Progenitor cell of endocrine pancreas (in vitro differentiated cells): Measurements from ENCODE around the gene FADS3. TPM values are rescaled to one million over a fixed set of nuclear protein-coding genes. Genes with fewer than 3 reads are reported as not detected.

Experiments
- DNase-seq: peaks from one replicate; pipeline ENCODE4 v3.0.0; 2021; ENCODE audit warnings: low spot score; ENCODE audit not compliant: unreplicated experiment
- H3K27ac Mint-ChIP-seq: 2 replicates; pipeline ENCODE4 v1.8.0; 2021; ENCODE audit warnings: mild to moderate bottlenecking, moderate library complexity, mixed read lengths
- H3K27me3 Mint-ChIP-seq: 2 replicates; pipeline ENCODE4 v1.8.0; 2021; ENCODE audit warnings: mixed read lengths
- H3K36me3 Mint-ChIP-seq: 2 replicates; pipeline ENCODE4 v1.8.0; 2022; ENCODE audit warnings: mixed read lengths; ENCODE audit not compliant: insufficient read depth
- H3K4me1 Mint-ChIP-seq: 2 replicates; pipeline ENCODE4 v1.8.0; 2021; ENCODE audit warnings: low read depth, mixed read lengths
- H3K4me3 Mint-ChIP-seq: 2 replicates; pipeline ENCODE4 v1.8.0; 2021; ENCODE audit warnings: low read depth, mild to moderate bottlenecking, moderate library complexity, mixed read lengths
- H3K9me3 Mint-ChIP-seq: 2 replicates; pipeline ENCODE4 v1.8.0; 2021; ENCODE audit warnings: low read depth, mixed read lengths
- total RNA-seq: library from RNA; stranded (reverse); gene quantifications from 2 replicates; pipeline ENCODE4 v1.2.1, GENCODE V29; 2021
- TF ChIP-seq, protein P1 (sequence below): fragments of 200-600 bp; sonication (generic); IDR thresholded peaks from one replicate; pipeline ENCODE4 v1.5.0; 2021; ENCODE audit warnings: antibody characterized with exemption, mild to moderate bottlenecking; ENCODE audit not compliant: unreplicated experiment

FADS3 gene
- total RNA-seq, 1 donor from 2014 or later = 21.2 TPM

DNA sequence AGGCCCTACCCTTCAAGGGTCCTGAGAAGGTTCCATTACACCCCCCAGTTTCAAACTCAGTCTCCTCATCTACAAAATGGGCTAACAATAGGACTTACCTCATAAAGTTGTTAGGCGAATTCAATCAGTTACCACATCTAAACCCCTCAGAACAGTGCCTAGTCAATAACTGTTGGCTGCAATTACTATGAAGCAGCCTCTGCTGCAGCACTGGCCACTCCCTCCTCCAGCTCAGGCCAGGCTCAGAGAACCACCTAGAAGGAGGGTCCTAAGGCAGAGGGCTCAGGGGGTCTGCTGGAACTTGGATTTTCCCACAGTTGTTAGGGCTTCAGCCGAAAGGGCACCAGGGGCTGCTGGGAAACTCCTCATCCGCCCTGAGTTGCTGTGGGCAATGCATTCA is 4.7 kb downstream of the FADS3 start:
- Mint-ChIP-seq H3K27ac (no peak overlapping the region), H3K4me1 (peaks cover 2% of the 10 kb centered on the region), H3K4me3 (no peak overlapping the region), H3K27me3 (peaks cover 4% of the 10 kb centered on the region), H3K9me3 (no peaks in the 10 kb centered on the region), H3K36me3 (peaks cover 2% of the 10 kb centered on the region)
- no peak for DNase-seq
- TF ChIP-seq, protein P1, sequence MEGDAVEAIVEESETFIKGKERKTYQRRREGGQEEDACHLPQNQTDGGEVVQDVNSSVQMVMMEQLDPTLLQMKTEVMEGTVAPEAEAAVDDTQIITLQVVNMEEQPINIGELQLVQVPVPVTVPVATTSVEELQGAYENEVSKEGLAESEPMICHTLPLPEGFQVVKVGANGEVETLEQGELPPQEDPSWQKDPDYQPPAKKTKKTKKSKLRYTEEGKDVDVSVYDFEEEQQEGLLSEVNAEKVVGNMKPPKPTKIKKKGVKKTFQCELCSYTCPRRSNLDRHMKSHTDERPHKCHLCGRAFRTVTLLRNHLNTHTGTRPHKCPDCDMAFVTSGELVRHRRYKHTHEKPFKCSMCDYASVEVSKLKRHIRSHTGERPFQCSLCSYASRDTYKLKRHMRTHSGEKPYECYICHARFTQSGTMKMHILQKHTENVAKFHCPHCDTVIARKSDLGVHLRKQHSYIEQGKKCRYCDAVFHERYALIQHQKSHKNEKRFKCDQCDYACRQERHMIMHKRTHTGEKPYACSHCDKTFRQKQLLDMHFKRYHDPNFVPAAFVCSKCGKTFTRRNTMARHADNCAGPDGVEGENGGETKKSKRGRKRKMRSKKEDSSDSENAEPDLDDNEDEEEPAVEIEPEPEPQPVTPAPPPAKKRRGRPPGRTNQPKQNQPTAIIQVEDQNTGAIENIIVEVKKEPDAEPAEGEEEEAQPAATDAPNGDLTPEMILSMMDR = no peak

DNA sequence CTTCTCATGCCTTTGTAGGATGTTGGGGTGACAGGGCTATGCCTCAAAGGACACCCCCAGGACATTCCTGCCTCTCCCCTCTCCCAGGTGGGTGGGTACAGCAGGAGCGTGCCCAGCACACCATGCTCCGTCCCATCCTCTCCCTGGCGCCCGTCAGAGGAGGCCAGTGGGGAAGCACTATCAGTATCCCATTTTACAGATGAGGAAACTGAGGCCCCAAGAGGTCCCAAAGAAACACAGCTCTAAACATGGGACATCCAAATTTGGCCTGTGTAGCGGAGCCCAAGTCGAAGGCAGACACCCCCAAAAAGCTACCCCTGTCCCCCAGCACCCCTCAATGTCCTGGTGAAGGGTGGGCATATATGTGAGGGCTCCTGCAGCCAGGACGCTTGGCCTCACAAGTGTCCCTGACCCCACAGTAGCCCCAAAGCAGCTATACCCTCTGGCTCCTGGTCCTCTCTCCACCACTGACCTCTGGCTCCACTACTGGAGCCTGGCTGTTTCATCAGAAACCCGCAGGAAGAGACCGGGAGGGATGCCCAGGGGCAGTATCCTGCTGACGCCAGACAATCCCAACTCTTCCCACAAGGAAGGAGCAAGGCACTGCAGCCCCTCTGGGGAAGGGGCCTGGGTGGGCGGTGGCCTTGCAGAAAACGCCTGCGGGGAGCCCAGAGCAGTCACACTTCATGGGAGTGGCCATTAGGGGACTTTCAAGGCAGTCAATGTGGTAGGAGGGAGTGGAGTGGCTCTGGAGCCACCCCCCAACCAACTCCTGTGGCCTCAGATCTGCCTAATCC is 5.4 kb downstream of the FADS3 start:
- Mint-ChIP-seq H3K4me1 (peaks cover 2% of the 10 kb centered on the region), H3K27ac (no peak overlapping the region), H3K27me3 (peaks cover 4% of the 10 kb centered on the region), H3K36me3 (peaks cover 2% of the 10 kb centered on the region), H3K9me3 (no peaks in the 10 kb centered on the region), H3K4me3 (no peak overlapping the region)
- TF ChIP-seq, protein P1 = no peak
- no peak for DNase-seq

DNA sequence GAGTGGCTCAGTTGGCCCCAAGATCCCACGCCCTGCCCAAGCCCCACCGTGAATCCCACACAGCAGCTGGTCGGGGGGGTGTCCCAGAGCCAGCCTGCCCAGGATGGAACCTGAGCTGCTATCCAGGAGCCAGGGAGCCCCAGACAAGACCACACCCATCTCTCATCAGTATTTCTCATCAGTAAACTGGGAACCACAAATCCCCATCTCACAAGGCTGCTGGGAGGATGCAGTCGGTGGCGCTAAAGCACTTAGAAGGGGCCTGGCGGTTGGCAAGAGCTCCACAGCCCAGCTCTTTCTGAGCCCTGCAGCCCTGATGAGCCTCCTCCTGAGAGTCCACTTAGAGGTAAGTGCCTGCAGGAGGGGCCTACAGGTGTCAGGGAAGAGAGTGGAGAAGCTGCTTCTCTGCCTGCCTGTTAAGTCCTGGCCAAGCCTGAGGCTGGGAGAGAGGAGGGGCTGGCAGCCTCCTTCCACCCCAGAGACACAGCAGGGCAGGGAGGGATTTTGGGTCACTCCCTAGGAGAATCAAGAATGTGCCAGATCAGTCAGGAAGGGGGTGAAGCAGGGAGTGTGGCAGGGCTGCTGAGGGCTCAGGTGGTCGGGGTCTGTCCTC is 6.1 kb downstream of the FADS3 start:
- Mint-ChIP-seq H3K9me3 (no peaks in the 10 kb centered on the region), H3K27me3 (peaks cover 4% of the 10 kb centered on the region), H3K36me3 (peaks cover 2% of the 10 kb centered on the region), H3K4me1 (no peaks in the 10 kb centered on the region), H3K4me3 (no peak overlapping the region), H3K27ac (no peak overlapping the region)
- TF ChIP-seq, protein P1 = no peak
- no peak for DNase-seq

DNA sequence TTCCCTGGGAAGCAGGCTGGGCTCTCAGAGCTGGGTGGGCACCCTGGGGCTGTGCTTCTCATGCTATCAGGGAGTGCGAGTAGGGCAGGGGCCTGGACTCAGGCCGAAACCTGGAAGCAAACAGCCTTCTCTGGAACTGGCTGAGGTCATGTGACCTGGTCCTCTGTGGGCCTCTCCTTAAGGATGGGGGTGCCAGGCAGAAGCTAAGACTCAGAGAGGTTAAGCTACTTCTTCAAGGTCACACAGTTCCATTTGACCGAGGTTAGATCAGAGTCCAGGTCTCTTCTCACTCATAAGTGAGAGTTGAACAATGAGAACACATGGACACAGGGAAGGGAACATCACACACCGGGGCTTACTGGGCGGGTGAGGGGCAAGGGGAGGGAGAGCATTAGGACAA is 7.4 kb downstream of the FADS3 start:
- no peak overlapping the region for H3K27ac Mint-ChIP-seq
- peaks cover 2% of the 10 kb centered on the region for H3K36me3 Mint-ChIP-seq
- no peaks in the 10 kb centered on the region for H3K4me1 Mint-ChIP-seq
- peaks cover 7% of the 10 kb centered on the region for H3K27me3 Mint-ChIP-seq
- DNase-seq = no peak
- TF ChIP-seq, protein P1 = no peak
- H3K9me3 Mint-ChIP-seq = no peaks in the 10 kb centered on the region
- no peak overlapping the region for H3K4me3 Mint-ChIP-seq

DNA sequence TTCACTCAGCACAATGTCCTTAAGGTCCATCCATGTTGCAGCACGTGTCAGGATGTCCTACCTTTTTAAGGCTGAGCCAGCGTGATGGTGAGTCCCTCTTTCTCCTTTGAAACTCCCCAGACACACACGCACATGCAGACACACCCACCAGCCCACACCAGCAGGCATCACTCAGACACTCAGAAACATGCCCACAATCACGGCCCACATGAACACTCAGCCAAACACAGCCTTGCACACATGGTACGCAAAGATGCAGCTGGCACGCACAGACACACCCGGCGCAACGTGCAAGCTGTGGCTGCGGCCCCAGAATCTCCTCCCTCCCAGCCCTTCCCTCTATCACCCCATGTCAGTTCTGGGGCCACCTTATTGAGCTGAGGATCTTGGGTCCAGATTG is 8.0 kb downstream of the FADS3 start:
- H3K27ac Mint-ChIP-seq = no peak overlapping the region
- no peaks in the 10 kb centered on the region for H3K9me3 Mint-ChIP-seq
- DNase-seq = no peak
- peaks cover 7% of the 10 kb centered on the region for H3K27me3 Mint-ChIP-seq
- TF ChIP-seq, protein P1 = no peak
- H3K36me3 Mint-ChIP-seq = peaks cover 2% of the 10 kb centered on the region
- no peaks in the 10 kb centered on the region for H3K4me1 Mint-ChIP-seq
- H3K4me3 Mint-ChIP-seq = no peak overlapping the region
